GM12878 (cell line): ENCODE data around the gene SLCO3A1.

Experiments used
- CREM ChIP-seq: IDR thresholded peaks from 2 replicates; pipeline ENCODE4 v1.6.1; 2014; ENCODE audit warnings: antibody characterized with exemption, low read depth
- CTCF ChIP-seq, 3 experiments: IDR thresholded peaks in 2 of 3; conservative IDR thresholded peaks in 1 of 3; 2 replicates each; pipeline ENCODE4 v1.5.1; 2011; ENCODE audit warnings: low read depth in 3 of 3, low read length in 3 of 3, mild to moderate bottlenecking in 3 of 3, control low read depth in 2 of 3, moderate library complexity in 2 of 3, inconsistent platforms in 1 of 3, mixed read lengths in 1 of 3; ENCODE audit not compliant: control insufficient read depth in 2 of 3, insufficient read depth in 1 of 3; ENCODE audit errors: extremely low read depth in 1 of 3
- ELK1 ChIP-seq: IDR thresholded peaks from 2 replicates; pipeline ENCODE4 v1.6.1; 2012; ENCODE audit warnings: low read depth, low read length, improper control_type of control experiment
- FOXK2 ChIP-seq: fragments of 450-650 bp; IDR thresholded peaks from 2 replicates; pipeline ENCODE4 v1.6.1; 2017; ENCODE audit warnings: mild to moderate bottlenecking, moderate library complexity
- KLF5 ChIP-seq: fragments of 450-650 bp; IDR thresholded peaks from 2 replicates; pipeline ENCODE4 v1.6.1; 2014; ENCODE audit warnings: mild to moderate bottlenecking; ENCODE audit not compliant: partially characterized antibody
- MXI1 ChIP-seq: fragments of 150-350 bp; IDR thresholded peaks from 2 replicates; pipeline ENCODE4 v1.6.1; 2011; ENCODE audit warnings: low read depth, mild to moderate bottlenecking, inconsistent platforms, low read length, improper control_type of control experiment
- RELA ChIP-seq: fragments of 450-650 bp; IDR thresholded peaks from 2 replicates; pipeline ENCODE4 v1.8.0; 2014; ENCODE audit warnings: borderline replicate concordance; ENCODE audit not compliant: partially characterized antibody
- SIX5 ChIP-seq: IDR thresholded peaks from 2 replicates; pipeline ENCODE4 v1.6.1; 2011; ENCODE audit warnings: mild to moderate bottlenecking, low read depth, low read length, moderate library complexity; ENCODE audit not compliant: severe bottlenecking
- SMAD5 ChIP-seq: IDR thresholded peaks from 2 replicates; pipeline ENCODE4 v1.6.1; 2016; ENCODE audit warnings: antibody characterized with exemption, low read depth
- SREBF2 ChIP-seq: IDR thresholded peaks from 2 replicates; pipeline ENCODE4 v1.6.1; 2012; ENCODE audit warnings: mild to moderate bottlenecking, low read length
- SUZ12 ChIP-seq: fragments of 200-600 bp; sonication (generic); IDR thresholded peaks from one replicate; pipeline ENCODE4 v1.6.1; 2018; ENCODE audit warnings: antibody characterized with exemption, mild to moderate bottlenecking; ENCODE audit not compliant: unreplicated experiment
- TAF1 ChIP-seq: IDR thresholded peaks from 2 replicates; pipeline ENCODE4 v1.6.1; 2011; ENCODE audit warnings: mild to moderate bottlenecking, low read depth, low read length, borderline replicate concordance
- USF2 ChIP-seq: IDR thresholded peaks from 2 replicates; pipeline ENCODE4 v1.6.1; 2011; ENCODE audit warnings: low read depth, low read length, improper control_type of control experiment, borderline replicate concordance

- TF ChIP-seq CTCF (IDR thresholded peaks at IDR 0.05 in 2 of 3, conservative IDR thresholded peaks at IDR 0.05 in 1 of 3; ENCODE audit: control insufficient read depth in 2 of 3, extremely low read depth in 1 of 3, insufficient read depth in 1 of 3, low read depth in 3 of 3, low read length in 3 of 3): no peak
- TF ChIP-seq SMAD5: no peak
- TF ChIP-seq ELK1: no peak
- TF ChIP-seq TAF1: no peak
- no peak for TF ChIP-seq SREBF2
- TF ChIP-seq RELA: no peak
- TF ChIP-seq KLF5: no peak
- no peak for TF ChIP-seq FOXK2
- no peak for TF ChIP-seq SIX5
- TF ChIP-seq CREM: no peak
- TF ChIP-seq USF2: no peak
- no peak for TF ChIP-seq SUZ12
- no peak for TF ChIP-seq MXI1
These were observed 147.2 kb downstream of the SLCO3A1 start for GRCh38 chr15:92000709-92001108.
